ENCODE data around the gene GUCY2C.

GRCh38 chr12:14689144-14689543 lies 7.3 kb downstream of the GUCY2C start:
- TF ChIP-seq POLR2A (IDR thresholded peaks at IDR 0.05), result no peak
- no peak for TF ChIP-seq CTCF (IDR thresholded peaks at IDR 0.05)
